ENCODE data around the gene BEST2. TPM values are rescaled to one million over a fixed set of nuclear protein-coding genes. Genes with fewer than 3 reads are reported as not detected.
A peak's percentile ranks its signal among the peaks of the same experiment; 100 is the strongest.

BEST2 gene
- polyA plus RNA-seq, 1 experiment = not detected

GRCh38 chr19:12756150-12756883 lies 4.7 kb downstream of the BEST2 start:
- Histone ChIP-seq H3K4me3 (ENCODE audit: low read depth, low read length) (no peak overlapping the region), H3K9me3 (ENCODE audit: control insufficient read depth, insufficient read depth, low read length) (no peaks in the 10 kb centered on the region; the same call in 1 of the 2 replicates), H3K27ac (ENCODE audit: low read depth, low read length) (no peak overlapping the region), H3K27me3 (ENCODE audit: control insufficient read depth, insufficient read depth, low read length) (peaks cover 10% of the 10 kb centered on the region)
- TF ChIP-seq, protein P1, sequence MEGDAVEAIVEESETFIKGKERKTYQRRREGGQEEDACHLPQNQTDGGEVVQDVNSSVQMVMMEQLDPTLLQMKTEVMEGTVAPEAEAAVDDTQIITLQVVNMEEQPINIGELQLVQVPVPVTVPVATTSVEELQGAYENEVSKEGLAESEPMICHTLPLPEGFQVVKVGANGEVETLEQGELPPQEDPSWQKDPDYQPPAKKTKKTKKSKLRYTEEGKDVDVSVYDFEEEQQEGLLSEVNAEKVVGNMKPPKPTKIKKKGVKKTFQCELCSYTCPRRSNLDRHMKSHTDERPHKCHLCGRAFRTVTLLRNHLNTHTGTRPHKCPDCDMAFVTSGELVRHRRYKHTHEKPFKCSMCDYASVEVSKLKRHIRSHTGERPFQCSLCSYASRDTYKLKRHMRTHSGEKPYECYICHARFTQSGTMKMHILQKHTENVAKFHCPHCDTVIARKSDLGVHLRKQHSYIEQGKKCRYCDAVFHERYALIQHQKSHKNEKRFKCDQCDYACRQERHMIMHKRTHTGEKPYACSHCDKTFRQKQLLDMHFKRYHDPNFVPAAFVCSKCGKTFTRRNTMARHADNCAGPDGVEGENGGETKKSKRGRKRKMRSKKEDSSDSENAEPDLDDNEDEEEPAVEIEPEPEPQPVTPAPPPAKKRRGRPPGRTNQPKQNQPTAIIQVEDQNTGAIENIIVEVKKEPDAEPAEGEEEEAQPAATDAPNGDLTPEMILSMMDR (IDR thresholded peaks at IDR 0.05; ENCODE audit: low read depth, low read length) = no peak
- CTCF ChIA-PET = interaction anchor here (1.6 to 5.1 kb wide), 4 partner anchors 10 to 41 kb away, joined by 3 to 52 read pairs (median 28); no protein-coding TSS in a partner anchor
- POLR2A ChIA-PET = interaction anchor here (0.6 to 0.9 kb wide), 2 partner anchors 9 to 16 kb away, joined by 3 read pairs; no protein-coding TSS in a partner anchor
- DNase-seq (ENCODE audit: low read depth, low spot score) = no peak

- DNase-seq (ENCODE audit: low read depth, low spot score) = no peak
- CTCF ChIA-PET = interaction anchor here (0.6 to 11.9 kb wide), 32 partner anchors 8 to 1082 kb away, joined by 3 to 247 read pairs (median 4); partner anchors contain the start of genes GET3 and RNASEH2A
- no peak overlapping the region for H3K27ac ChIP-seq (ENCODE audit: low read depth, low read length)
- H3K27me3 ChIP-seq (ENCODE audit: control insufficient read depth, insufficient read depth, low read length) = peaks cover 3% of the 10 kb centered on the region
- POLR2A ChIA-PET = interaction anchor here (0.6 to 2.4 kb wide), 4 partner anchors 9 to 36 kb away, joined by 3 to 10 read pairs (median 3); partner anchors contain the start of genes JUNB and TRIR
- H3K4me3 ChIP-seq (ENCODE audit: low read depth, low read length) = peak overlapping the region; percentile 53
- H3K9me3 ChIP-seq (ENCODE audit: control insufficient read depth, insufficient read depth, low read length) = no peaks in the 10 kb centered on the region; the same call in 1 of the 2 replicates
- TF ChIP-seq, protein P1 (IDR thresholded peaks at IDR 0.05; ENCODE audit: low read depth, low read length) = peak; percentile 76
These were observed 6.1 kb downstream of the BEST2 start for GRCh38 chr19:12757544-12758274.

DNA sequence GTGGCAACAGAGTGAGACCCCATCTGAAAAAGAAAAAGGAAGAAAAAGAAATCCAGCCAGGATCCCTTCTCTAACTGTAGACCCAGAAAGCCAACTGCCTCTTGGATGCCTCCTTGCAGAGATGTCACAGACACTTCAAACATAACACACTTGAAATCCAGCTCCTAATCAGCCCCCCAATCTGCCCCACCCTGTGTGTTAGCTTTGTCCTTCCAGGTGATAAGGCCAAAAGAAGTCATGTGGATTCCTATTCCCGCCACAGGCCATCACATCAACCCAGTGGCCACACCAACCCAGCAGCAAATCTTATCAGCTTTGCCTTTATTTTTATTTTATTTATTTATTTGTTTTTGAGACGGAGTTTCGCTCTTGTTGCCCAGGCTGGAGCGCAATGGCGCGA lies 8.1 kb downstream of the BEST2 start:
- Histone ChIP-seq H3K27me3 (ENCODE audit: control insufficient read depth, insufficient read depth, low read length) (no peaks in the 10 kb centered on the region), H3K4me3 (ENCODE audit: low read depth, low read length) (no peak overlapping the region), H3K27ac (ENCODE audit: low read depth, low read length) (no peak overlapping the region), H3K9me3 (ENCODE audit: control insufficient read depth, insufficient read depth, low read length) (peaks cover 6% of the 10 kb centered on the region)
- ChIA-PET POLR2A (no interaction called here), CTCF (interaction anchor here (0.8 to 11.9 kb wide), 15 partner anchors 7 to 173 kb away, joined by 3 to 410 read pairs (median 6); partner anchors contain the start of genes GET3, JUNB, PRDX2 and THSD8)
- no peak for DNase-seq (ENCODE audit: low read depth, low spot score)
- TF ChIP-seq, protein P1 (IDR thresholded peaks at IDR 0.05; ENCODE audit: low read depth, low read length) = no peak

DNA sequence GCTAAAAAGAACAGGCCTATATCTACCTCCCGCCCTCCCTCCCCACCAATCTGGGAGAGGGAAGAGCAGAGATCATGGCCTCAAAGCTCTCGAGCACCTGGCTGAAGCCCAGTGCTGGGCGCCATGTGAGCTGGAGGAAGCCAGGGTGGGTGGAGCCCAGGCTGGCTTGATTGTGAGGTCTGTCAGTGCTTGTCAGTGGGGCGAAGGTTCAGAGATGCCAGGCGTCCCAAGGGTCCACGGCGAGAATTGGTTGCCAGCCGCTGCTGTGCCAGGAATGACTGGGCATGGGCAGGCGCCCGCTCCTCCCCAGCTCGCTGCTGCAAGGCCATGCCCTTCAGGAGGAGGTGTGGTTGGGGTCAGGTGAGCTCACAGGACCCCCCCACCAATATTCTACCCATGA lies 11.5 kb downstream of the BEST2 start:
- peaks cover 6% of the 10 kb centered on the region for H3K9me3 ChIP-seq (ENCODE audit: control insufficient read depth, insufficient read depth, low read length)
- no peak overlapping the region for H3K27ac ChIP-seq (ENCODE audit: low read depth, low read length)
- ChIA-PET CTCF (interaction anchor here (0.7 to 11.9 kb wide), 5 partner anchors 35 to 202 kb away, joined by 3 to 410 read pairs (median 15); partner anchors contain the start of genes PRDX2 and THSD8), POLR2A (interaction anchor here (1.5 kb wide), 1 partner anchor 29 kb away, joined by 3 read pairs; no protein-coding TSS in a partner anchor)
- H3K27me3 ChIP-seq (ENCODE audit: control insufficient read depth, insufficient read depth, low read length) = no peaks in the 10 kb centered on the region
- DNase-seq (ENCODE audit: low read depth, low spot score) = no peak
- TF ChIP-seq, protein P1 (IDR thresholded peaks at IDR 0.05; ENCODE audit: low read depth, low read length) = no peak
- no peak overlapping the region for H3K4me3 ChIP-seq (ENCODE audit: low read depth, low read length)

All from AG04450 (cell line).